OCI-LY3 (cell line): ENCODE measurements around the gene MAGI1.

ENCODE experiments used
- EZH2phosphoT487 ChIP-seq: fragments of 200-600 bp; shearing (Covaris generic); IDR thresholded peaks from 2 replicates; pipeline ENCODE4 v1.6.1; 2018; ENCODE audit warnings: antibody characterized with exemption, mixed run types, low read depth
- TF ChIP-seq, protein P1 (sequence below): fragments of 200-600, 300-600 bp; sonication (generic); IDR thresholded peaks from 2 replicates; pipeline ENCODE4 v1.5.1; 2014; ENCODE audit warnings: antibody characterized with exemption, low read length, low read depth

DNA sequence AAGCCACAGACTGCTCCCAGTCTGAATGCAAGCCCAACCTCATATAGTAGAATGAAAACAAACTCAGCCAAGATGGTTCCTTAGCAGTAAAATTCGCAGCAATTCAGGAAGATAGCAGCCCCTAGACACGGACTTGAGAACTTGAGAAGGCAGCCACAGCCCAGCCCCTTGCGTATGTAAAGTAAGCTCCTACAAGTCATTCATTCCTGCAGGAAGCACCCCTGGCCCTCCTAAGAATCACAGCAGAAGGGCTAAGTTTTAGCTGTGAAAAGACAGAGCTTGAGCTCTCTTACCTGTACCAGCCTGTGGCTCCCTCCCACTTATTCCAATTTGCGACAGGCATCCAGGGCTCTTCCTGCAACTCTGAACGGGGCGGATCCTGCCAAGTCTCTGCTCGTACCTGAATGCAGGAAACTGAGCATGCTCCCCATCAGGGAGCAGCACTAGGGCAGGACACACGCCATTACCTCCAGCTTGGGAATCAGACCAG lies 136.4 kb downstream of the MAGI1 start:
- TF ChIP-seq, protein P1, sequence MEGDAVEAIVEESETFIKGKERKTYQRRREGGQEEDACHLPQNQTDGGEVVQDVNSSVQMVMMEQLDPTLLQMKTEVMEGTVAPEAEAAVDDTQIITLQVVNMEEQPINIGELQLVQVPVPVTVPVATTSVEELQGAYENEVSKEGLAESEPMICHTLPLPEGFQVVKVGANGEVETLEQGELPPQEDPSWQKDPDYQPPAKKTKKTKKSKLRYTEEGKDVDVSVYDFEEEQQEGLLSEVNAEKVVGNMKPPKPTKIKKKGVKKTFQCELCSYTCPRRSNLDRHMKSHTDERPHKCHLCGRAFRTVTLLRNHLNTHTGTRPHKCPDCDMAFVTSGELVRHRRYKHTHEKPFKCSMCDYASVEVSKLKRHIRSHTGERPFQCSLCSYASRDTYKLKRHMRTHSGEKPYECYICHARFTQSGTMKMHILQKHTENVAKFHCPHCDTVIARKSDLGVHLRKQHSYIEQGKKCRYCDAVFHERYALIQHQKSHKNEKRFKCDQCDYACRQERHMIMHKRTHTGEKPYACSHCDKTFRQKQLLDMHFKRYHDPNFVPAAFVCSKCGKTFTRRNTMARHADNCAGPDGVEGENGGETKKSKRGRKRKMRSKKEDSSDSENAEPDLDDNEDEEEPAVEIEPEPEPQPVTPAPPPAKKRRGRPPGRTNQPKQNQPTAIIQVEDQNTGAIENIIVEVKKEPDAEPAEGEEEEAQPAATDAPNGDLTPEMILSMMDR, result no peak
- no peak for TF ChIP-seq EZH2phosphoT487
